ENCODE results near the gene GALNT9.
"Not testable (repeated sequence)": the region's sequence is repeated elsewhere in the genome, so short reads cannot be mapped to it uniquely, and the experiment has no call there.

GALNT9 gene

GRCh38 chr12:132156573-132157325 is 172.6 kb downstream of the GALNT9 start:
- no peak for DNase-seq (ENCODE audit: low read depth in 2 of 2)

- no peak for DNase-seq (ENCODE audit: low read depth in 2 of 2)
These were observed 173.4 kb downstream of the GALNT9 start for GRCh38 chr12:132155771-132156572.

- no peak for DNase-seq (ENCODE audit: low read depth in 2 of 2)
These were observed 174.2 kb downstream of the GALNT9 start for GRCh38 chr12:132154941-132155770.

- no peak for DNase-seq (ENCODE audit: low read depth in 2 of 2)
These were observed 175.0 kb downstream of the GALNT9 start for GRCh38 chr12:132154341-132154761.

- peak; percentile 31 to 58 for DNase-seq (ENCODE audit: low read depth in 2 of 2)
These were observed 175.7 kb downstream of the GALNT9 start for GRCh38 chr12:132153501-132154340.

GRCh38 chr12:132152953-132153352 is 176.4 kb downstream of the GALNT9 start:
- DNase-seq (ENCODE audit: low read depth in 2 of 2) = no peak

- DNase-seq (ENCODE audit: low read depth in 2 of 2) = no peak
These were observed 177.0 kb downstream of the GALNT9 start for GRCh38 chr12:132152411-132152821.

GRCh38 chr12:132151766-132152410 is 177.5 kb downstream of the GALNT9 start:
- DNase-seq (ENCODE audit: low read depth in 2 of 2) = no peak

GRCh38 chr12:132151145-132151765 is 178.1 kb downstream of the GALNT9 start:
- no peak for DNase-seq (ENCODE audit: low read depth in 2 of 2)

GRCh38 chr12:132150780-132151144 is 178.6 kb downstream of the GALNT9 start:
- no peak for DNase-seq (ENCODE audit: low read depth in 2 of 2)

- DNase-seq (ENCODE audit: low read depth in 2 of 2) = not testable (repeated sequence)
These were observed 179.9 kb downstream of the GALNT9 start for GRCh38 chr12:132149526-132149925.

- no peak for DNase-seq (ENCODE audit: low read depth in 2 of 2)
These were observed 180.9 kb downstream of the GALNT9 start for GRCh38 chr12:132148368-132149045.

- DNase-seq (ENCODE audit: low read depth in 2 of 2) = no peak
These were observed 181.7 kb downstream of the GALNT9 start for GRCh38 chr12:132147423-132148367.

GRCh38 chr12:132146772-132147422 is 182.5 kb downstream of the GALNT9 start:
- no peak for DNase-seq (ENCODE audit: low read depth in 2 of 2)

Data from stimulated activated CD8-positive, alpha-beta memory T cell treated with anti-CD3 and anti-CD28 coated beads, Interleukin-7, amount 100 ng/mL, for 4 hours (primary cell).